NCI-H2227 treated with DMSO at 0.1 percent for 48 hours (cell line): ENCODE results near the gene TCP11L1.
A peak's percentile ranks its signal among the peaks of the same experiment; 100 is the strongest.
"Not testable (repeated sequence)": the region's sequence is repeated elsewhere in the genome, so short reads cannot be mapped to it uniquely, and the experiment has no call there.

Experiments used
- DNase-seq: peaks from one replicate; lab custom pipeline; 2025; lab: John Stamatoyannopoulos, UW

The TCP11L1 gene

GRCh38 chr11:33065445-33066178, 26.2 kb downstream of the TCP11L1 start:
- peak; percentile 8 for DNase-seq

GRCh38 chr11:33067294-33067693, 27.9 kb downstream of the TCP11L1 start:
- DNase-seq, result no peak

DNA sequence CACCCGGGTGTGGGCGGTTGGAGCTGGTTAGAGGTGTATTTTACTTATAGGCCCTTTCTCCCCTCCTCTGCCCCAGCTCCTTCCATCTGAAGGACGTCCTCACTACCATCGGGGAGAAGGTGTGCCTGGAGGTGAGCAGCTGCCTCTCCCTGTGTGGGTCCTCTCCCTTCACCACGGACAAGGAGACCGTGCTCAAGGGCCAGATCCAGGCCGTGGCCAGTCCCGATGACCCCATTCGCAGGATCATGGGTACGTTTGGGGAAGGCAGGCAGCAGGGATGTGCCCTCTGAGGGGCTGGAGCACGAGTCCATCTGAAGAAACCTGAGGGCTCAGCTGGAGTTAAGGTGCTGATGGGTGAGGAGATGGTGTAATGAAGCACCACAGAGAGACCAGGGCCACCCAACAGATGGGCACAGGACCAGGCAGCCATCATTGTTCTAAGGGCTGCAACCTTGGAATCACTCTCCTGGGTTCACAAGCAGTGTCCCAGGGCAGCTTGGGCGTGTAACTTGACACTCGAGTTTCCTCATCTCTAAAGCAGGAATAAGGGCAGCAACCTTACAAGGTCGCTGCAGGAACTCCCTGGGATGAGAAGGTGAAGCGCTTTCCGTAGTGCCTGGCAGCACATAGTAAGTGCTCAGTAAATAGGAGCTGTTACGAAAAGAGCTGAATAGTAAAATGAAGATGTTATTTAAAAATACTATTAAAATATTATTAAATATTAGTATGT, 29.4 kb downstream of the TCP11L1 start:
- DNase-seq, result no peak

- no peak for DNase-seq
Measured at GRCh38 chr11:33072465-33072864, 33.1 kb downstream of the TCP11L1 start.

GRCh38 chr11:33083918-33084317, 44.5 kb downstream of the TCP11L1 start:
- DNase-seq, result no peak

DNA sequence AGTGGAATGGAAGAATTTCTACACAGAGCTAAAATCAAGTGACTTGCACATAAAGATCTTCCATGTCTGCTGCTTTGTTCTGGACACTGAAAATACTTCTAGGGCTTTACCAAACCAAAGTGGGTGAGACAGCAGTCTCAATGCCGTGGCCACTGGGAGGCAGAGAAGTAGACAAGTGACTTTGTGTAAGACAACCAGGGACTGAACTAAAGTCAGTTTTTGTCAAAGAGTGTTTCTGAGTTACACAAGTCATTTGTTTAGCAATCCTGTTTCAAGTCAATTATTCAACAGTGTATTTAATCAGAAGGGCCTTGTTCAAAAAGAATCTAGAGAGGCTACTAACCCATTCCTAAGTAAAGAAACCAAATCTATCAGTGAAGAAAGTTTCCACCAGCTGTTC, 46.6 kb downstream of the TCP11L1 start:
- no peak for DNase-seq

- no peak for DNase-seq
Measured at GRCh38 chr11:33089776-33090175, 50.4 kb downstream of the TCP11L1 start.

DNA sequence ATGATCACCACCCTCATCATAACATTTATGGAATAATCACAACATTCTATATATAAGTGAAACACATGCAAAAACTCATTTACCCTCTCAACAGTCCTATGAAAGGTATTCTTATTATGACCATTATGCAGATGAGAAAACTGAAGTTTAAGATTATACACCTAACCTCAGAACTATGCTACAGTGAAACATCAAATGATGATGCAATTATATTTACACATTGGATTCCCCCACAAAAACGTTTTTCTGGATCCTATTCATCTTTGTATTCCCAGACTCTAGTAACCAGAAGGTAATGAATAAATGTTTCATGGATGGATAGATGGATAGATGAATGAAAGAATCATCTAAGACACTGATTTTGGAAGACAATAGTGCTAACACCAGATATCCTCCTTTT, 54.8 kb downstream of the TCP11L1 start:
- DNase-seq, result no peak

GRCh38 chr11:33103836-33104235, 64.5 kb downstream of the TCP11L1 start:
- no peak for DNase-seq

DNA sequence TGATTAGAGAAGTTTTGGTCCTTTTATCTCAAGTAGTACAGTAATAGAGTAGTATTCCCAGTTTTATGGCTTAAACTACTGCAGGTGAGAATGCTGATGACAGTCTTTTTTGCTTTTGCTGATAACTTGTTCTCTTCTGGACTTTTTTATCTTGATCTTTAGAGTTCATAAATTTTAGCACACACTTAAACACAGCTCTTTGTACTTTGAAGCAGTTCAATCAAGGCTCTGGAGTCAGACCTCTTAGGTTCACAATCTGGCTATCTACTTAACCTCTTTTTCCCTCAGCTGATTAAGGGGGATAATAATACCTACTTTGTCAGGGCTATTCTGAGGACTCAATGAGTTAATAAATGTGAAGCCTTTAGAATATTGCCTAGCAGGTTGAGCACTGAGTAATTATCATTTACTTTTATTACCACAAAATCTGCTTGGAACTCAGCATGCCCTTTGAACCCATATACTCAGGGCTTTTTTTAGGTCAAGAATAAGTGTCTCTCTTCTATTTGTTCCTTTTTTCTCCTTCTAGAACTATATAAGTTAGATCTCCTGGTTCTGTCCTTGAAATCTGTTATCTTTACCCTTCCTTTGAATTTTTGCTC, 70.0 kb downstream of the TCP11L1 start:
- no peak for DNase-seq

DNA sequence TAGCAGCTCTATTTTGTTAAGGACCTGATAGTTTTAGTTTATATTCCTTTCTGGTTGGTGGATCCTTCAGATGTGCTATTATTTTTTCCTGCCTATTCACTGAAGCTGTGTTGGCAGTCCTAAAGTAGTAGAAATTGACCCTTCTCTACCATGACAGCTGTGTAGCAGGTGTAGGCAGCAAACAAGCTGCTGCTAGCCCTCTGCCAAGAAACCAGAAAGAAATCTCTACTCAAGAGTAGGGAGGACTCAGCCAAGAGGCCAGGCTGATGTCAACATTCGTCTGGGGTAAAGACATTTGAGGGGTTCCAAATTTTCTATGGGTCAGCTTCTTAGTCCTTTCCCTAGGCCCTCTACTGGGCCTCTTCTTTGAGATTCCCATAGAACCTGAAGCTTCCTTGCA, 70.7 kb downstream of the TCP11L1 start:
- no peak for DNase-seq

- no peak for DNase-seq
Measured at GRCh38 chr11:33116535-33116934, 77.2 kb downstream of the TCP11L1 start.

DNA sequence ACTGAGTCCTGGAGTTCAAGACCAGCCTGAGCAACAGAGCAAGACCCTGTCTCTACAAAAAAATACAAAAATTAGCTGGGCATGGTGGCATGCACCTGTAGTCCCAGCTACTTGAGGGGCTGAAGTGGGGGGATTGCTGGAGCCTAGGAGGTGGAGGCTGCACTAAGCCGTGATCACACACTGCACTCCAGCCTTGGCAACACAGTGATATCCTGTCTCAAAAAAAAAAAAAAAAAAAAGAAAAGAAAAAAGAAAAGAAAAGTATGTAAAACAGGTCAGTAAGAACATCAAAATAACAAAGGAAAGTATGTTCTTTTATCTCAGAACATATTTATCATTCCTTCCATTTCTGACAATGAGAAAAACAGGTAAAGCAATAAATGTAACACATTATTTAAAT, 83.3 kb downstream of the TCP11L1 start:
- DNase-seq, result not testable (repeated sequence)
